ENCODE measurements around the gene SDF4.

GRCh38 chr1:1167398-1167821 lies 64.4 kb downstream of the SDF4 start:
- TF ChIP-seq, protein P1, sequence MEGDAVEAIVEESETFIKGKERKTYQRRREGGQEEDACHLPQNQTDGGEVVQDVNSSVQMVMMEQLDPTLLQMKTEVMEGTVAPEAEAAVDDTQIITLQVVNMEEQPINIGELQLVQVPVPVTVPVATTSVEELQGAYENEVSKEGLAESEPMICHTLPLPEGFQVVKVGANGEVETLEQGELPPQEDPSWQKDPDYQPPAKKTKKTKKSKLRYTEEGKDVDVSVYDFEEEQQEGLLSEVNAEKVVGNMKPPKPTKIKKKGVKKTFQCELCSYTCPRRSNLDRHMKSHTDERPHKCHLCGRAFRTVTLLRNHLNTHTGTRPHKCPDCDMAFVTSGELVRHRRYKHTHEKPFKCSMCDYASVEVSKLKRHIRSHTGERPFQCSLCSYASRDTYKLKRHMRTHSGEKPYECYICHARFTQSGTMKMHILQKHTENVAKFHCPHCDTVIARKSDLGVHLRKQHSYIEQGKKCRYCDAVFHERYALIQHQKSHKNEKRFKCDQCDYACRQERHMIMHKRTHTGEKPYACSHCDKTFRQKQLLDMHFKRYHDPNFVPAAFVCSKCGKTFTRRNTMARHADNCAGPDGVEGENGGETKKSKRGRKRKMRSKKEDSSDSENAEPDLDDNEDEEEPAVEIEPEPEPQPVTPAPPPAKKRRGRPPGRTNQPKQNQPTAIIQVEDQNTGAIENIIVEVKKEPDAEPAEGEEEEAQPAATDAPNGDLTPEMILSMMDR (conservative IDR thresholded peaks at IDR 0.05; ENCODE audit: low read depth in 2 of 2), result no peak
- TF ChIP-seq REST (IDR thresholded peaks at IDR 0.05; ENCODE audit: unreplicated experiment) (no peak), EZH2 (IDR thresholded peaks at IDR 0.05; ENCODE audit: low read depth, unreplicated experiment) (no peak), EZH2phosphoT487 (IDR thresholded peaks at IDR 0.05; ENCODE audit: unreplicated experiment) (no peak), POLR2AphosphoS5 (IDR thresholded peaks at IDR 0.05; ENCODE audit: low read depth) (no peak), JUNB (IDR thresholded peaks at IDR 0.05; ENCODE audit: unreplicated experiment) (no peak), STAT1 (IDR thresholded peaks at IDR 0.05; ENCODE audit: unreplicated experiment) (no peak), CREB1 (CRISPR knock-in tag; IDR thresholded peaks at IDR 0.05; ENCODE audit: low read depth) (no peak), ZNF331 (CRISPR knock-in tag; IDR thresholded peaks at IDR 0.05; ENCODE audit: low read depth) (no peak)
